ENCODE measurements around the gene MIS12.

DNA sequence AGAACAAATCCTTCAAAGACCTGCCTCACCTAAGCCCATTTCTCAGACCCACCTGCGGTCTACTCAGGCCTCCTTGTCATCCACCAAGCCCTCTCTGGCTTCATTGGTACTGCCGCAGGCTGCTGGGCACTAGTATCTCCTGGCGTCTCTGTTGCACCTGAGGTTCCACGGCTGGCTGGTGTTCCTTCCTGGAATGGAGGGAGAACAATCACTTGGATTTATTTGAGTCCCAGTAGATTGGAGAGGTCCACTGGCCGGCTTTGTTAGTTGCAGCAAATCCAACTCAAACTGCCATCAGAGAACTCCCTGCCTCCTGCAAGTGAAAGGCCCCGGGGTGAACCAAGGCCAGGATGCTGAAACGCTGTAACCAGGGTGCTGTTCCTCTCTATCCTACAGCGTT lies 15.3 kb downstream of the MIS12 start:
- no peak for TF ChIP-seq POLR2A (IDR thresholded peaks at IDR 0.05)
- TF ChIP-seq, protein P1, sequence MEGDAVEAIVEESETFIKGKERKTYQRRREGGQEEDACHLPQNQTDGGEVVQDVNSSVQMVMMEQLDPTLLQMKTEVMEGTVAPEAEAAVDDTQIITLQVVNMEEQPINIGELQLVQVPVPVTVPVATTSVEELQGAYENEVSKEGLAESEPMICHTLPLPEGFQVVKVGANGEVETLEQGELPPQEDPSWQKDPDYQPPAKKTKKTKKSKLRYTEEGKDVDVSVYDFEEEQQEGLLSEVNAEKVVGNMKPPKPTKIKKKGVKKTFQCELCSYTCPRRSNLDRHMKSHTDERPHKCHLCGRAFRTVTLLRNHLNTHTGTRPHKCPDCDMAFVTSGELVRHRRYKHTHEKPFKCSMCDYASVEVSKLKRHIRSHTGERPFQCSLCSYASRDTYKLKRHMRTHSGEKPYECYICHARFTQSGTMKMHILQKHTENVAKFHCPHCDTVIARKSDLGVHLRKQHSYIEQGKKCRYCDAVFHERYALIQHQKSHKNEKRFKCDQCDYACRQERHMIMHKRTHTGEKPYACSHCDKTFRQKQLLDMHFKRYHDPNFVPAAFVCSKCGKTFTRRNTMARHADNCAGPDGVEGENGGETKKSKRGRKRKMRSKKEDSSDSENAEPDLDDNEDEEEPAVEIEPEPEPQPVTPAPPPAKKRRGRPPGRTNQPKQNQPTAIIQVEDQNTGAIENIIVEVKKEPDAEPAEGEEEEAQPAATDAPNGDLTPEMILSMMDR (IDR thresholded peaks at IDR 0.05 in 4 of 5, conservative IDR thresholded peaks at IDR 0.05 in 1 of 5), result no peak
